Cardiac fibroblast (primary cell): ENCODE data around the gene SLC15A4.

ENCODE experiments used
- DNase-seq, 2 donors: peaks; one replicate each; pipeline versions ENCODE4 v3.0.0 to v3.0.0-alpha.2; 2010; ENCODE audit warnings: low read depth in 2 of 2
- H3K4me3 ChIP-seq, 2 donors: replicated peaks in 1 of 2; 1 replicate in 1 of 2; 2 replicates in 1 of 2; pipeline ENCODE4 v1.5.1; 2011; ENCODE audit warnings: low read depth in 2 of 2, low read length in 2 of 2, mild to moderate bottlenecking in 2 of 2, moderate library complexity in 1 of 2
- CTCF ChIP-seq: IDR thresholded peaks from one replicate; pipeline ENCODE4 v1.5.1; 2011; ENCODE audit warnings: low read depth, mild to moderate bottlenecking, low read length, inconsistent platforms

SLC15A4 gene

GRCh38 chr12:128861226-128862016, 37.7 kb upstream of the SLC15A4 start:
- no peak for TF ChIP-seq CTCF
- DNase-seq = no peak
- no peak overlapping the region for H3K4me3 ChIP-seq

GRCh38 chr12:128859311-128859710, 35.6 kb upstream of the SLC15A4 start:
- no peak for DNase-seq
- no peak for TF ChIP-seq CTCF
- H3K4me3 ChIP-seq = no peak overlapping the region

DNA sequence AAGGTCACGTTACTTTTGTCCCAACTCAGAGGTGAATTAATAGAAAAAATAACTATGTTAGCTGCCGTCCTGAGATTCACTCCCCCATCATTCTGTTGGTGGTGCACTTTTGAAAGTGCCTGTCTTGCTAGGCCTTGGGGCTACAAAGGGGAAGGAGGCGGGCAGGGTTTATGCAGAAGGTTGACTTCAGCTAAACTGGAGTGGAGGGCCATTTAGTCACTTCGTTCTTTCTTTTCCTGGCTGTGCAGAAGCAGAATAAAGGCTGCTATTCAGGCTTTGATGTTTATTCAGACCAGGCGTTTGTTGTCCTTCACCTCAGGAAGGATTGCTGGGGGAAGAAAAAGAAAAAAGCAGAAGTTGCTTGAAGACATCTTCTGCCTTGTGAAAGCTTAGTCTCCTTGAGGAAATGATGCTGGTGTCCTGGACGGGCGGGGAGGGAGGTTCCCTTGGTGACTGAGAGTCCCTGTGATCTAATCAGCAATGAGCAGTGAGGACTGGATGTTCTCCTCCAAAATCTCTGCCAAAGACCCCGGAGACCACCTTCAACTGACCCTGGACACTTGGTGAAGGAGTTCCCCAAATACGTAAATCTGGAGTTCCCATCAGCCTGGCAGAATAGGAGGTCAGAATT, 33.5 kb upstream of the SLC15A4 start:
- no peak for TF ChIP-seq CTCF
- DNase-seq = no peak
- H3K4me3 ChIP-seq = no peak overlapping the region

GRCh38 chr12:128856791-128857078, 33.0 kb upstream of the SLC15A4 start:
- DNase-seq = no peak
- TF ChIP-seq CTCF = no peak
- no peak overlapping the region for H3K4me3 ChIP-seq

GRCh38 chr12:128856035-128856790, 32.5 kb upstream of the SLC15A4 start:
- DNase-seq = no peak
- H3K4me3 ChIP-seq = no peak overlapping the region
- no peak for TF ChIP-seq CTCF

GRCh38 chr12:128853600-128854197, 29.9 kb upstream of the SLC15A4 start:
- no peak for DNase-seq
- no peak for TF ChIP-seq CTCF
- no peak overlapping the region for H3K4me3 ChIP-seq
